Effector memory CD4-positive, alpha-beta T cell (primary cell): ENCODE data around the gene C22orf42.
"Not testable (repeated sequence)": the region's sequence is repeated elsewhere in the genome, so short reads cannot be mapped to it uniquely, and the experiment has no call there.

Source experiments
- DNase-seq, 3 donors: peaks; one replicate each; pipeline ENCODE4 v3.0.0-alpha.2; 2020
- H3K27ac ChIP-seq: 2 replicates; pipeline ENCODE4 v1.7.0; 2013; ENCODE audit warnings: mild to moderate bottlenecking, low read length, moderate library complexity; ENCODE audit not compliant: insufficient read depth, poor library complexity, severe bottlenecking
- H3K27me3 ChIP-seq: replicated peaks from 2 replicates; pipeline ENCODE4 v1.7.0; 2013; ENCODE audit warnings: mild to moderate bottlenecking, low read length; ENCODE audit not compliant: insufficient read depth, control insufficient read depth, poor library complexity, severe bottlenecking
- H3K36me3 ChIP-seq: 2 replicates; pipeline ENCODE4 v1.7.0; 2013; ENCODE audit warnings: mild to moderate bottlenecking, low read length, moderate library complexity; ENCODE audit not compliant: control insufficient read depth, insufficient read depth
- H3K4me1 ChIP-seq: 2 replicates; pipeline ENCODE4 v1.7.0; 2013; ENCODE audit warnings: low read length, mild to moderate bottlenecking; ENCODE audit not compliant: control insufficient read depth, insufficient read depth, poor library complexity, severe bottlenecking
- H3K4me3 ChIP-seq: 2 replicates; pipeline ENCODE4 v1.7.0; 2013; ENCODE audit warnings: low read length, low read depth, mild to moderate bottlenecking; ENCODE audit not compliant: insufficient read depth, poor library complexity, severe bottlenecking
- H3K9me3 ChIP-seq: 2 replicates; pipeline ENCODE4 v1.7.0; 2013; ENCODE audit warnings: mild to moderate bottlenecking, low read length, moderate library complexity; ENCODE audit not compliant: control insufficient read depth

Gene C22orf42

GRCh38 chr22:32202539-32203180 lies 43.6 kb upstream of the C22orf42 start:
- no peak for DNase-seq
- H3K4me3 ChIP-seq: peak overlapping the region; percentile 57
- no peaks in the 10 kb centered on the region for H3K36me3 ChIP-seq
- H3K27me3 ChIP-seq: no peaks in the 10 kb centered on the region
- peaks cover 46% of the 10 kb centered on the region for H3K4me1 ChIP-seq
- no peak overlapping the region for H3K27ac ChIP-seq
- no peaks in the 10 kb centered on the region for H3K9me3 ChIP-seq

DNA sequence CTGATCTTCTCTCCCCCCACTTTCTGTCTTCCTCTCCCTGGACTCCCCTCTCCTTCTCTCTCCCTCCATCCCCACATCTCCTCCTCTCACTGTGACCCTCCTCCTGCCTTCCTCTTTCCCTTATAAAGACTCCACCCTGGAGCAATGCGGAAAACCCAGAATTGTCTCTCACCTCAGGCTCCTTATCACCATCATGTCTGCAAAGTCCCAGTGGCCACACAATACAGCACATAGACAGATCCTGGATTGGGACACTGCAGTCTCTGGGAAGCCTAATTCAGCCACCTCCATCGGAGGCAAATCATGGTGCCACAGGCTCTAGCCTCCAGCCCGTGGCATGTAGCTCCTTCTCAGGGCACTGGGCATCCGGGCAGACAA lies 43.0 kb upstream of the C22orf42 start:
- DNase-seq: no peak
- peaks cover 46% of the 10 kb centered on the region for H3K4me1 ChIP-seq
- peak overlapping the region; percentile 57 for H3K4me3 ChIP-seq
- no peaks in the 10 kb centered on the region for H3K9me3 ChIP-seq
- H3K27ac ChIP-seq: no peak overlapping the region
- no peaks in the 10 kb centered on the region for H3K36me3 ChIP-seq
- no peaks in the 10 kb centered on the region for H3K27me3 ChIP-seq

DNA sequence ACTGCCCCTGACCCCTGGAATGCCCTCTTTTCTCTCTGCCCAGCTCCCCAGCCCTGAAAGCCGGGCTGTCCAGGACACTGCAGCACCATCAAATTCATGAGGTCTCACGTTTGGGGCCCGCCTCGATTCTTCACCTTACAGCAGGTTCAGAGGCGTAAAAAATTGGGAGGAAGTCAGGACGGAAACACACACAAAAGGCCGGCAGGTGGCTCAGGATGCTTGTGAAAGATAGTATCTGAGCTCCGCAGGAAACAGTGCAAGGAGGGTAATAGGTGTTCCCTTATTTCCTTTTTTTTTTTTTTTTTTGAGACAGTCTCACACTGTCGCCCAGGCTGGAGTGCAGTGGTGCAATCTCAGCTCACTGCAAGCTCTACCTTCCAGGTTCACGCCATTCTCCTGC lies 41.6 kb upstream of the C22orf42 start:
- Histone ChIP-seq H3K4me1 (peaks cover 33% of the 10 kb centered on the region), H3K36me3 (no peaks in the 10 kb centered on the region), H3K27ac (no peak overlapping the region), H3K9me3 (no peaks in the 10 kb centered on the region), H3K27me3 (no peaks in the 10 kb centered on the region), H3K4me3 (no peak overlapping the region)
- no peak for DNase-seq

- Histone ChIP-seq H3K27me3 (no peaks in the 10 kb centered on the region), H3K36me3 (no peaks in the 10 kb centered on the region), H3K4me3 (no peak overlapping the region), H3K4me1 (peaks cover 33% of the 10 kb centered on the region), H3K9me3 (no peaks in the 10 kb centered on the region), H3K27ac (no peak overlapping the region)
- no peak for DNase-seq
Observed at GRCh38 chr22:32199961-32200360, 40.9 kb upstream of the C22orf42 start.

- DNase-seq: no peak
- Histone ChIP-seq H3K36me3 (no peaks in the 10 kb centered on the region), H3K27me3 (no peaks in the 10 kb centered on the region)
Observed at GRCh38 chr22:32199341-32199740, 40.2 kb upstream of the C22orf42 start.

DNA sequence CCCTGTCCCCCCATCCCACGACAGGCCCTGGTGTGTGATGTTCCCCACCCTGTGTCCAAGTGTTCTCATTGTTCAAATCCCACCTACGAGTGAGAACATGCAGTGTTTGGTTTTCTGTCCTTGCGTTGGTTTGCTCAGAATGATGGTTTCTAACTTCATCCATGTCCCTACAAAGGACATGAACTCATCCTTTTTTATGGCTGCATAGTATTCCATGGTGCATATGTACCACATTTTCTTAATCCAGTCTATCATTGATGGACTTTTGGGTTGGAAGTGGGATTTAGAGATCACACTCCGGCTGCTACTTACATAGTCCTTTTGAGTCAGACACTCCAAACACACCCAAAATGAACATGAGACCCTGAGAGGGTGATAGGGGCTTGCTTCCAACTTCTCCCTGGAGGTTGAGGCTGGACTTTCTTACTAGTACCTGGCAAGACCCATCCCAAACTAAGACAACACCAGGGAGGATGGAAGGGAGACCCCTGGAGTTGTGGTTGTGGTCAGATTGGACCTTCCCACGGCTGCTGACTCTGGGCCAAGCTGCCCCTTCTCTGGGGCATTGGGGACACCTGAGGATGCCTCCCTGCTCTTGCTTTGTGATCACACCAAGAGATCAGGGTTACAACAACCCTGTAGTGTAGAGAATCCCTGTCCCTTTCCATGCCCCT lies 38.6 kb upstream of the C22orf42 start:
- H3K9me3 ChIP-seq, DNase-seq, H3K27ac ChIP-seq, H3K4me3 ChIP-seq, H3K36me3 ChIP-seq, H3K27me3 ChIP-seq: not testable (repeated sequence)
- peaks cover 23% of the 10 kb centered on the region for H3K4me1 ChIP-seq

More at GRCh38 chr22:32199341-32199740, 40.2 kb upstream of the C22orf42 start:
- H3K4me1 ChIP-seq: peaks cover 33% of the 10 kb centered on the region
- H3K9me3 ChIP-seq: no peaks in the 10 kb centered on the region
- no peak overlapping the region for H3K4me3 ChIP-seq
- H3K27ac ChIP-seq: no peak overlapping the region

DNA sequence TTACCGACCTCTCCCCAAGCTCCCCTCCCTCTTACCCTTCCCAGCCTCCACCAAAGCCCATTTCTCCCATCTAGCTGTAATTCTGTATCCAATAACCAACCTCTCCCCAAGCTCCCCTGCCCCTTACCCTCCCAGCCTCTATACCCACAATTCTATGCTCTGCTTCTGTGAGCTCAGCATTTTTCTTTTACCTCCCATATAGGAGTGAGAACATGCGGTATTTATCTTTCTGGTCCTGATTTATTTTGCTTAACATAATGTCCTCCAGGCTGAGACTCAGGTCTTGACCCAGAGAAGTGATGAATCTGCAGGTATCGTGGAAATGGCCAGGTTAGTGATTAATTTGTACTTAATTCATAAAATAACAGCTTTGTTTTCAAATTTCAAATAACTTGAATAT lies 36.8 kb upstream of the C22orf42 start:
- H3K36me3 ChIP-seq, DNase-seq, H3K9me3 ChIP-seq, H3K4me1 ChIP-seq, H3K27ac ChIP-seq, H3K27me3 ChIP-seq, H3K4me3 ChIP-seq: not testable (repeated sequence)

DNA sequence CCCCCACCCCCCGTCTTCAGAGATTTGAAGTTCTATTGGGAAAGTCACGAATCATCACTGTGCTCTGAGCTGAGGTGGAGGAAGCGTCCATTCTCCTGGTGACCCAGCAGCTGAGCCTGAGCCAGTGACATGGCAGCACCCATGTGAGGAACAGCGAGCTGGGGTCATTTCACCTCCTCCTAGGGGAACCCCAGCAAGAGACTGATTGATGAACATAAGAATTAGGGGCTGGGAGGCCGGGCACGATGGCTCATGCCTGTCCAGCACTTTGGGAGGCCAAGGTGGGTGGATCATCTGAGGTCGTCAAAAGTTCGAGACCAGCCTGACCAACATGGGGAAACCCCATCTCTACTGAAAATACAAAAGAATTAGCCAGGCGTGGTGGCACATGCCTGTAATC lies 34.2 kb upstream of the C22orf42 start:
- H3K4me3 ChIP-seq, H3K9me3 ChIP-seq, H3K27ac ChIP-seq, H3K27me3 ChIP-seq, DNase-seq, H3K4me1 ChIP-seq, H3K36me3 ChIP-seq: not testable (repeated sequence)

- H3K4me3 ChIP-seq, H3K4me1 ChIP-seq, H3K9me3 ChIP-seq, H3K27me3 ChIP-seq, H3K36me3 ChIP-seq, DNase-seq, H3K27ac ChIP-seq: not testable (repeated sequence)
Observed at GRCh38 chr22:32191021-32191420, 31.9 kb upstream of the C22orf42 start.

- Histone ChIP-seq H3K4me1 (no peaks in the 10 kb centered on the region), H3K27me3 (no peaks in the 10 kb centered on the region), H3K36me3 (no peaks in the 10 kb centered on the region), H3K27ac (no peak overlapping the region), H3K4me3 (no peak overlapping the region), H3K9me3 (no peaks in the 10 kb centered on the region)
- DNase-seq: no peak
Observed at GRCh38 chr22:32185821-32186220, 26.7 kb upstream of the C22orf42 start.
